Hindlimb muscle (tissue), 1 donor: ENCODE results near the gene FIBCD1. TPM values are rescaled to one million over a fixed set of nuclear protein-coding genes. Genes with fewer than 3 reads are reported as not detected.

ENCODE experiments used
- DNase-seq: peaks from one replicate; pipeline ENCODE4 v3.0.0-alpha.2; 2013
- polyA plus RNA-seq: library from polyadenylated mRNA; unstranded; fragments of 120-200 nt; gene quantifications from one replicate; pipeline ENCODE4 v1.2.1, GENCODE V29; 2013; ENCODE audit not compliant: insufficient read length

FIBCD1 gene, protein sequence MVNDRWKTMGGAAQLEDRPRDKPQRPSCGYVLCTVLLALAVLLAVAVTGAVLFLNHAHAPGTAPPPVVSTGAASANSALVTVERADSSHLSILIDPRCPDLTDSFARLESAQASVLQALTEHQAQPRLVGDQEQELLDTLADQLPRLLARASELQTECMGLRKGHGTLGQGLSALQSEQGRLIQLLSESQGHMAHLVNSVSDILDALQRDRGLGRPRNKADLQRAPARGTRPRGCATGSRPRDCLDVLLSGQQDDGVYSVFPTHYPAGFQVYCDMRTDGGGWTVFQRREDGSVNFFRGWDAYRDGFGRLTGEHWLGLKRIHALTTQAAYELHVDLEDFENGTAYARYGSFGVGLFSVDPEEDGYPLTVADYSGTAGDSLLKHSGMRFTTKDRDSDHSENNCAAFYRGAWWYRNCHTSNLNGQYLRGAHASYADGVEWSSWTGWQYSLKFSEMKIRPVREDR
- polyA plus RNA-seq, result not detected

DNA sequence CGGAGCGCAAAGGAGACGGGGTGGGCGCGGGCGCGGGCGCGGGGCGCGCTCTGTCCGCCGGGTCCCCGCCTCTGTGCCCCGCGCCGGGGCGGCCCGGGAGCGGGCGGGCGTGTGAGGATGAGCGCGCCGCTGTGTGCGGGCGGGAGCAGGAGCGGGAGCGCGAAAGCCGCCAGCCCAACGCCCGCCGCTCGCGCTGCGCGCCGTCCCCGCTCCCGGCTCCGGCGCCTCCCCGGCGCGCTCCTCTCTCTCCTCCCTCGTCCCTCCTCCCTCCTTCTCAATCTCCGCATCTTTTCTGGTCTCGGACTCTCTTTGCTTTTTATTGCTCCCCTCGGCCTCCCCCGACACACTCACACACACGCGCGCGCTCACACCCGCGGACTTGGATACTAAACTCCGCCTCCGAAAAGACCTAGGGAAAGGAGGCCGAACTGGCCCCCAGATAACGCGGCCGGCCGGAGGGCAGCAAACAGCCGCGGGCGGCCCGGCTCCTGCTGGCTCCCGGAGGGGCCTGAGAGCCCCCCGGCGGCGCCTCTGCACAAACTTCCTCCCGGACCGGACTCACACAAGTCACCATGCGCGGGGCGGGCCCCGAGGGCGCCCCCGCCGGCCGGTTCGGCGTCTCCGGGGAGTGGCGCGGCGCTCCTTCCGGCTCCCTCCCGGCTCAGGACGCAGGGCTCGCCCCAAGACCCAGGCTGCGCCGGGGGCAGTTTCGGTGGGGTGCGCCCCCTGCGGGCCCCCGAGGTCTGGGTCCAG lies at the start of gene FIBCD1:
Gene FIBCD1 (minus strand): TSS at position 596 of the 753 bp plus-strand sequence. CDS start 640 bp downstream, outside the sequence.
- no peak for DNase-seq

DNA sequence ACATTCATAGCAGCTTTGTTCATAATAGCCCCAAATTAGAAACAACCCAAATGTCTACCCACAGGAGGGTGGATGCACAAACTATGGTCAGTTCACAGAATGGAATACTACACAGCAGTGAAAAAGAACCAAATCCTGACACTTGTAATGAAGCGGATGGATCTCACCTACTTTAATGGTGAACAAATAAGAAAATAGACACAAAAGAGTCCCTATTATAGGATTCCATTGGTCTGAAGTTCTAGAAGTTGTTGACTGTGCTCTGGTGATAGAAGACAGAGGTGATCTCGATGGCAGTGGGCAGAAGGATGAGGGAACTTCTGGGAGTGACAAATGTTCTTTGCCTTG lies 49.3 kb upstream of the FIBCD1 start:
- no peak for DNase-seq

DNA sequence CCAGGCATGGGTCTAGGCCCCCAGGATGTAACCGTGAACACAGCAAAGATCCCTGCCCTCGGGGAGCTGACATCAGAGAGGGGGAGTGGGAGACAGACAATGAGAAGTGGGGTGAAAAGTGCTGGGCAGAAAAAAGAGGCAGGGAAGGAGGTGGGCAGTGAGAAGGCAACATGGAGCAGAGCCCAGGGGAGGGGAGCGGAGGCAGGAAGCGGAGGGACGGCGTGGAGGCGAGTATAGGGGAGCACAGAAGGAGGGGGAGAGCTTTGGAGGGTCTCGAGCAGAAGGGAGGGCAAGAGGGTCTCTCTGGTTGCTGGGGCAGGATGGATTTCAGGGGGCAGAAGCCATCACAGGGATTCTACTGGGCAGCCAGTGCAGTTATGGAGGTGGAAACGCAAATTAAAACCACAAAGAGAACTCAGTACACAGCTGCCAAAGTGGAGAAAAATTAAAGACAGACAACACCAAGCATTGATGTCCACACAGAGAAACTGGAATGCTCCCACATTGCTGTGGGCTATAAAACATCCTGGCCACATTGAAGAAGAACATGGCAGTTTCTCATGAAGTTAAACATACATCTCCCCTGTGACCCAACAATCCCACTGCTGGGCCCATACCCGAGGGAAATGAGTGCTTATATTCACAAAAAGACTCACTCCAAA lies 48.8 kb upstream of the FIBCD1 start:
- DNase-seq, result no peak

DNA sequence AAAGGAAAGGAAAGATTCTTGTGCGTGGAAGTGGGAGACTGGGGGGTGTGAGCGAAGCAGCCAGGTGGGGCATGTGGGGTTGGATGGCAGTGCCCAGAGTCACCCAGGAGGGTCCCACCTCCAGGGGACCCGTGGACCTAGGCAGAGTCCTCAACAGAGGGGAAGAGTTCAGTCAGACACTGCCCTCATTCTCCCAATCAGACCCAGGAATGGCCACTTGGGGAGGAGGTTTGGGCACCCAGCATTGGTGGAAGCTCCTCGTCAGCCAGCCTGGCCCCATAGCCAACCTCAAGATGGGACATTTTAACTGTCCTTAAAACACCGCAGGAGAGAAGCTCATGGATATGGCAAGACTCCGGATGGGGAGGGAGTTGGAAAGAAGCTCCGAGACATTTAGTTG lies 48.0 kb upstream of the FIBCD1 start:
- no peak for DNase-seq

DNA sequence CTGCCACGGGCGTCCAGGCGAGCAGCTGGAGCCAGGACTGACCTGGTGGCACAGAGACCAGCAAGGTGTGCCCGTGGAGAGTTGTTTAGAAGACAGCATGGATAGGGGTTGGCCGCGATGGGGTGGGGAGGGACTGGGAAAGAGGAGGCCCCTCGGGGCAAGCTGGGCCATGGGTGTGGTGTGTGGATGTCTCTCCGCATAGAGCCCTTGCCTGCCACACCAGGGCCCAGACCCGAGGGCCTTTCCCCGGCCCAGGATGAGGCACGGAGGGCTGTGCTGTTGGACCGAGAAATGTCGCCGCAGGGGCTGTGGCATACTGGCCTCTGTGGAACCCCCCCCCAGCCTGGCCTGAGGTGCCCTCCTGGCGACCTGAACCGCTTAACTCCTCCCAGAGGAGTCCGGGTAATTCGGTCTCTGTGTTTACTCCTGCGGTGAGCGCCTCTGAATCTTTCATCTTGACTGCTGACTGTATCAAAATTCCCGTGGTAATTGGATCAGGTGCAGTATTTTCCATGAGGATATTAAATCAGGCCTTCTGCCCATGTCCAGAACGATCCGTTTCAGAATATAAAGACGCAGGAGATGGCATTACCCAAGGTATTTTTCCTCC lies 47.4 kb upstream of the FIBCD1 start:
- DNase-seq, result no peak

DNA sequence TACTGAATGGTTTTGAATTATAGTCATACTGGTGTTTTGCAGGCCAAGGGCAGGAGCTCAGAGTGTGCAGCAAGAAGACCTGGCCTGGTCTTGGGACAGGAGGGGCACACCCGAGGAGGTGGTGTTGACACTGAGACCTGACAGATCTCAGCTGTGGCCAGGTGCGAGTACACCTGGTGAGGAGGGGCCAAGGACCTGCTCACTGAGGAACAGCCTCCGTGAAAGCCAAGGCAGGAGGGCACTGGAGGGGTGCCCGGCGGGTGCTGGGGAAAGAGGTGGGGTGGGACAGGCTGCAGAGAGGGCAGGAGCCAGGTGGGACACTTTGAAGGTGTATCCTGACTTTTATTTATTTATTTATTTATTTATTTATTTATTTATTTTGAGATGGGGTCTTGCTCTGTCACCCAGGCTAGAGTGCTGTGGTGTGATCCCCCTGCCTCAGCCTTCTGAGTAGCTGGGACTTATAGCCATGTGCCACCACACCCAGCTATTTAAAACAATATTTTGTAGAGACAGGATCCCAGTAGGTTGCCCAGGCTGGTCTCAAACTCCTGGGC lies 46.6 kb upstream of the FIBCD1 start:
- DNase-seq, result no peak

DNA sequence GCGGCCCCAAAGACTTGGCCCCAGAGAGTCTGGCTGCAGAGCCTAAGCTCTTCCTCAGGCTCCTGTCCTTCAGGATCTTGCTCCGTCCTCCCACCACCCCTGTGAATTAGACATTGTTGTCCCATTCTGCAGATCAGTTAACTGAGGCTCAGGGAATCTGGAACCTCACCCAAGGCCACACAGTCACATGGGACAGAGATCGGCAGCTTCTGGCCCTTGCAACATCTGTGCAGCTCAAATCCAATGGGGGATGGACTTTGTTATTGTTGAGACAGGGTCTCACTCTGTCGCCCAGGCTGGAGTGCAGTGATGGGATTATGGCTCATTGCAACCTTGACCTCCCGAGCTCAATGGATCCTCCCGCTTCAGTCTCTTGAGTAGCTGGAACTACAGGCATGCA lies 46.0 kb upstream of the FIBCD1 start:
- no peak for DNase-seq

DNA sequence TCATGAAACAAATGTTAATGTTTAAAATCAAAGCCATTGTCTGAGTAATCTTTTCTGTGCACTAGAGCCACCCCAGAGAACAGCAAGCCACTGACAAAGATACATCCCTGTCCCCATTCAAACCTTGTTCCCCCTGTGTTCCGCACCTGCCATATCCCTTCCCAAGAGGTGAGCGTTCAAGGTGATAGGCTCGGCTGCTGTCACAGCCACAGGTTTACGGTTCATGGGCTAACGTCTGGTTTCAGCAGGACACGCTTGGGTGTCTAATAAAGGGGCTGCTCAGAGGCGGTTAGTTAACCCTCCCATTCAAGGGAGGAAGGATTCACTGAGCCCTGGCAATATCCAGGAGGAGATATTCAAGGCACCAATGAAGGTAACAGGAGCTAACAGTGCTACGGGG lies 45.5 kb upstream of the FIBCD1 start:
- DNase-seq, result no peak

DNA sequence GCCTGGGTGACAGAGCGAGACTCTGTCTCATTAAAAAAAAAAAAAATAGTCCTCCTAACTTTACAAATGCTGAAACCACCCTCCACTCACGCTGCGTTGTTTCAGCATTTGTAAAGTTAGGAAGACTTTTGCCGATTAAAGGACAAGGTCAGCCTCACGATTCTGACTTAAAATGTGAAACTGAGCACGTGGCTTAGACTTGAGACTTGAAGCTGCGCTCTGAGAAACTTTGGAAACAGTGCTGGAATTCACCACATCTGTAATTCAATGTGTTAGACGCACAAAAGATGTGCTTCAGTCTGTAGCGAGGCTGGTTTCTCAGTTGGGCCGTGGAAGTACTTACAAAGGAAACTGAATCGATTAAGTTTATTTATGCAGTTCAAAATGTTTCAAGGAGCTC lies 44.9 kb upstream of the FIBCD1 start:
- no peak for DNase-seq

DNA sequence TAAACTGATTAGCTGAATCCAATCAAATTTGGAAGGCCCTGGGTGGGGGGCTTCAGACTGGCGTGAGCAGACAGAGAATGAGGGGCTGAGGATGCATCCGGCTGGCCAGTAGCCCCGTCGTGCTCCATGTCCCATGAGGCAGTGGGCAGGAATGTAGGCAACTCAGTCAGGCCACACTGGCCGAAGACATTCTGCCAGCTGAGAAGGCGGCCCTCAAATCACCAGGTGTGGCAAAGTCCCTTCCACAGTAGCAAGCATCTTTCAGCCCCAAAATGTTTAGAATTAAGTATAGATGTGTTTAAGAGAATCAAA lies 44.3 kb upstream of the FIBCD1 start:
- DNase-seq, result no peak

DNA sequence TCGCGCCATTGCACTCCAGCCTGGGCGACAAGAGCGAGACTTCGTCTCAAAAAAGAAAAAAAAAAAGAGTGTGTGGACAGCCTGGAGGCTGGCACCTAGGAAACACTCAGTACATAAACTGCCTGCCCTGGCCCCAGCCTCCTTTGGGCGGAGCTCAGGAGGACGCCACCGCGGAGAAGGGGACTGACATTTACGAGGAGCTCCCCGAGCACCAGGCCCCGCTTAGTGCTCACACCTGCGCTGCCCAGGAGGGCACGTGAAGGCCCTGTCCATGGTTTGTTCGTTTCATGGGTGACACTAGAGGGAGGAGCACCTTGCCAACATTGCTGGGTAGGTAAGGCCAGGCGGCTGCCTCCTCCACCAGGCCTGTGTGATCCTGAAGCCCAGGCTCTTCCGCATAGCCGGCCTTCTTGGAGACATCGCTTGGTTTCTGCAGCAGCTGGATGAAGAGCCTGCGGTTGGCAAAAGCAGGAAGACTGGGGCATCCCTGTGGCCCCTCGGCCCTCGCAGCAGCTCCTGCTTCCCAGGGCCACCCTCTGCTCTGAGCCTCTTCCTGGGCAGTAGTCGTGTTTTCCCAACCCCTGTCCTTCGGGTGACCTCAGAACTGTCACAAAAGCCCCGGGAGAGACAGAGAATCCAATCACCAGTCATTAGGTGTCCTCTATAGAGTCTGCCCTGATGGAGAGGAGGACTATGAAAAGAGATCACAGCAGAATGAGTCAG lies 43.8 kb upstream of the FIBCD1 start:
- no peak for DNase-seq

DNA sequence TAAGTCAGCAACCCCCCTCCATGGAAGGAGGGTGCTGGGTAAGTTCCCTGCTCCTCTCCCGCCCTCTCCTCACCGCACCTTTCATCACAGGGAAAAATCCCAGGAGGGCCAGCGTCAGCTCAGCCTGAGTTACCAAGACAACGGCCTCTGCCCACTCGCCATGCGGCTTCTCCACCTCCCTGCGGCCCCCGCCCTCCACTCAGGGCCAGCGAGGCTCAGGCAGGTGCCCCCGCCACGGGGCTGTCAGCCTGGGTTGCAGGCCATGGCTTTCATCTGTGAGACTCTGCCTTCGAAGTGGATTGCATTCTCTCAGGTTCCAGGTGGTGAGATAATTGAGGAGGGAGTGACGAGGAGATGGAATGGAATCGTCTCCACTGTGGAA lies 42.7 kb upstream of the FIBCD1 start:
- no peak for DNase-seq

DNA sequence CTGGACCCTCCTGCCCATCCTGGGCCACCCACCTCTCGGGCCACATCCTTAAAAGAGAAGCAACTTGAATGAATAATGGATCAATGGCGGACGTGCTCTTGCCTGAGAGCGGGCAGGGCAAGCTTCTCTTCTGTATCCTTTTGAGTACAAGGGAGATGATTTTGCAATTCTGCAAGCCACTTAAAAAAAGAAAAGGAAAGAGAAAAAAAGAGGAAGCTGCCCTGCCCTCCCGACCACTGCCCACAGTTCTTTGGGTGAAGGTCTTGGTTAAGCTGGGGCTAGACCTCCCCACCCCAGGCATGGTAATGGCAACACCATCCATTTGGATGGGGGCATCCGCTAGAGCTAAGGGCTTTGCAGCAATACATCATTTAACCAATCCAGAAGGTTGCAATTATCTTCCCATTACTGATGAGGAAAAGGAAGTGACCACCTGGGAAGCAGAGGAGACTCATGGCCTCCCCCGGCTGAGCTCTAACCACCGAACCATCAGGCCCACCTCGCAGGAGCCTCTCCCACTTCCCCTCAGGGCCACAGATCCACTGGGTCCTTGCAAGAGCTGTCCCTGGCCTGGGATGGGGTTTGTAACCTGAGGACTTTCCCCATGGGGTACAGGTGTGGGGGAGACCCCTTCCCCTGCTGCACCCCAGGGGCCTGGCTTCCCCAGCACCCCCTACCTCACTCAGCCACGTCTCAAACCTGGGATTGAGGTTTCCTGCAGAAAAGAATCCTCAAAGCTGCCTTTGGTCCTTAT lies 42.1 kb upstream of the FIBCD1 start:
- no peak for DNase-seq

DNA sequence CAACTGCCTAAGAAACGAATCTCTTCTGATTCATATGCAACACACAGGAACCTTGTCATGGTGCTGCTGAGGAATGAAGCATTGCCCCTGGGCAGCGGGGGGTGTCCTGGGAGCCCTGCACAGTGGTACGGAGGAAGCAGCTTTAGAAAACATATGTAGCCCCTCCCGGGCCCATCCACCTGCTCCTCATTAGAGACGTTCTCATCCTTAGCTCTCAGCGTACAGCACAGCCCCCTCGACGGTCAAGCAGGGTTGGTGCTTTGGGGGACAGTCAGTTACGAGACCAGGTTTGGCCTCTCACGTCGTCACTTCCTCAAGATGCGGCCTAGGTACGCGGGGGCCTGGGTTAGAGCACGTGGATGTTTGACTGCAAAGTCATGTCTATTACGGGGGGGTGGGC lies 41.5 kb upstream of the FIBCD1 start:
- DNase-seq, result no peak

DNA sequence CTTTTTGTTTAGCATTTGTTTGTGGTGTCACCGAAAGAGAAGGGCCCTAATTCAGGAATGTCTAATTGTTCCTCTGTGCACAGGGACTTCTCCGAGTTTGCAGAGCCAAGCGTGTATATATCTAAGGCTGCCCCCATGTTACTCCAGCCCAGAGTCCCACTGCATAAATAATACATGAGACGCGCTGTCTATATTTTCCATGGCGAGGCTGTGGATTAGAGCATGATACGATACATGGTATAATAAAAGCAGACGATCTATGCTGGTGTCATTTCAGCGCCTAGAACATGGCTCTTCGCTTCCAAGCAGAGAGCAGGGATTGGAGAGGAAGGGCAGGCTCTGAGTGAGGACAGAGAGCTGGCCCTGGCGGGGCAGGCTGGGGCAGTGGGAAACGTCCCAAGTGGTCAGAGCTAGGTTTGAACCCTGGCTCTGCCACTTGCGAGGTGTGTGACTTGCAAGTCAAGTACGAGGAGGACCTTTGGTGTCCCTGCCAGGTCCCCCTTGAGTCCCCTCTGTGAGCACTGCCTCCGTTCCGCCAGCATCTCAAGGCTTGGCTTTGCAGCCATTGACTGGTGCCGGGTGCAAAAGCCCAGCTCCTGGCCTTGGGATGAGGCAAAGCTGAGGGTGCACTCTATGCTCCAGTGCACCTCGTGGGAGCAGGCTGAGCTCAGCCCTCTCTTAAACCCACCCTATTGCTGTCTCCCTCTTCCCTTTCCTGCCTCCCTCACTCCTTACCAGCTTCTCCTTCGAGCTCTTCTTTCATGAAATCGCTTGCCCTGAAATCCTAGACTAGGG lies 40.7 kb upstream of the FIBCD1 start:
- DNase-seq, result no peak

DNA sequence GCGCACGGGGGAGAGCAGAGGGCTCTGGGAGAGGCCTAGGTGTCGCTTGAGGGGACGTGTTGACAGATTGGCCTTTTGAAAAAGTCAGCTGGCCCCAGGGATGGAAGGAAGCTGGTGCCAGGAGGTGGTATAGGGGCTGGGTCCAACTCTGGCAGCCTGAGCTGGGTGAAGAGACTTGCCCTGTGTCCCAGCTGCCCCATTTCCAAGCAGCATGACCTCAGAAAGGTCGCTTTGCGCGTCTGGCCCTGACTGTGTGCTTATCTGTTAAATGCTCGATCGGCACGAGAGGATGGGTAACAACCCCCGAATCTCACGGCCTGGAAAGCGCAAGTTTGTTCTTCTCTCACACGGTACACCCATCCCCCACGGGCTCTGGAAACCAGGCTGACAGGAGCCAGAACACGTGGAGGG lies 38.8 kb upstream of the FIBCD1 start:
- DNase-seq, result no peak

DNA sequence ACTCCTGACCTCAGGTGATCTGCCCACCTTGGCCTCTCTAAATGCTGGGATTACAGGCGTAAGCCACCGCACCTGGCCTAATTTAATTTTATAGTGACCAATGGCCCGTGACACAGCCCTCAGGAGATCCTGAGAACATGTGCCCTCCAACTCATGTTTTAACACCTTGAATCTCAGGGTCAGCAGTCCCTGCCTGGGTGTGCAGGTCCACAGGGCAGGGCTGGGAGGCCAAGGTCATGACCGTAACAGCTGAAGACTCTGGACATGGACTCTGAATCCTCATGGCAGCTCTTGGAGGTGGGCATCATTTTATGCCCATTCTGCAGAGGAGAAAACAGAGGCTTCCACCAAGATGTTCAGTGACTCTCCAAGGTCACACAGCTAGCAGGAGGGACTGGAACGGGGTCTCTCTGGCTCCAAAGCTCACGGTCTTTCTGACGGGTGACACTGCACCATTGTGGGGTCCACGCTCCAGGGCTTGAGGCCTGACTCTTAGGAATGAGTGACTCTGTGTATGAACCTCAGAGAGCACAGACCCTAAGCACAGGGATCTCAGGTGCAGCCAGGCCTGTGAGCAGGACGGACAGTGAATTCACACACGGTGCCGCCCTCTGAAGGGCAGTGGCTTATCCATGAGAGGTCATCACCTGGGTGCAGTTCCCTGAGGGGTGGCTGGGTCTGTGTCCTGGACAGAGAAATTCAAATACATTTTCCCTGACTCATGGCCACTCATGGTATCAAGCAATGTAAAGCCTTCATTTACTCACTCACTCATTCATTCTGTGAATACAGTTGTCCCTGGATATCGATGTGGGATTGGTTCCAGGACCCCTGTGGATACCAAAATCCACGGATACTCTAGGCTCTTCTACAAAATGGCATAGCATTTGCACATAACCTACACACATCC lies 37.1 kb upstream of the FIBCD1 start:
- no peak for DNase-seq

DNA sequence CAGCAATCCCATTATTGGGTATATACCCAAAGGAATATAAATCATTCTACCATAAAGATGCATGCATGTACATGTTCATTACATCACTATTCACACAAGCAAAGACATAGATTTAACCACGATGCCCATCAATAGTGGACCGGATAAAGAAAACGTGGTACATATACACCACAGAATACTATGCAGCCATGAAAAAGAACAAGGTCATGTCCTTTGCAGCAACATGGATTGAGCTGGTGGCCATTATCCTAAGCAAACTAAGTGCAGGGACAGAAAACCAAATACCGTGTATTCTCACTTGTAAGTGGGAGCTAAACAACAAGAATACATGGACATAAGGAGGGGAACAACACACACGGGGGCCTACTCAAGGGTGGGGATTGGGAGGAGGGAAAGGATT lies 36.1 kb upstream of the FIBCD1 start:
- DNase-seq, result no peak

DNA sequence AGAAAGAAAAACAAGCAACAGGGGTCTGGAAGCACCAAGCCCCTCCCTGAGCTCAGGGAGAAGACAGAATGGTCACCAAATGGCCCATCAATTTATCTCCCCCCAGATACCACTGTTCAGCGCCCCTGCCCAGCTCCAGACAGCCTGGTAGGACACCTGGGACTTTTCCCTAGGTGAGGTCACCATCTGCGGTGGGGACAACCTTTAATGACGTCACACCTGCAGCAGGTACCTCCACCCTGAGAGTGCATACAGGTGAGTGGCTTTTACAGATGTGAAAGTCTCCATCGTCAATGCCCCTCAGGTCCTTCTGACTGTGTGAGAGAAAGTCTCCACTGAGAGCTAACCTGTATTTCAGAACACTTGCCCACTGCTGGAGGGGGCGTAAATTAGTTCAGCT lies 35.6 kb upstream of the FIBCD1 start:
- DNase-seq, result no peak
